ENCODE results near the gene PCDH15.
"Not testable (repeated sequence)": the region's sequence is repeated elsewhere in the genome, so short reads cannot be mapped to it uniquely, and the experiment has no call there.

The PCDH15 gene

DNA sequence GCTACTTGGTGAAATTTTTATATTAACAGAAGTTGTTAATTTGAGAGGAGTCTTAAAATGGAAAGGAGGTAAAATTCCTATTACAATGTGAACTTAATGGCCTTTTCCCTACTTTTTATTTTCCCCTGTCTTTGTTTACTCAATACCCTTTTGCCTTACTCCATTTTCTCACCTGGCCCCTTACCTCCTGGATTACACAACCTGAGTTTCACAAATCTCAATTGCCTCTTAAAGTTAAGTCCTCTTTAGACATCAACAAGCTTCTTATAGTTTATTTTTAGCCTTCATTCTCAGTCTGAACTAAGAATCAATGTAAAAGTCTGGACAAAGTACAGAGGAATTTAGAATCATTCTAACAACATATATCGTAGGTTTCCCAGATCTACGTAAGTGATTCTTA, 247.0 kb downstream of the PCDH15 start:
- no peak for DNase-seq (ENCODE audit: low read depth in 2 of 2)

DNA sequence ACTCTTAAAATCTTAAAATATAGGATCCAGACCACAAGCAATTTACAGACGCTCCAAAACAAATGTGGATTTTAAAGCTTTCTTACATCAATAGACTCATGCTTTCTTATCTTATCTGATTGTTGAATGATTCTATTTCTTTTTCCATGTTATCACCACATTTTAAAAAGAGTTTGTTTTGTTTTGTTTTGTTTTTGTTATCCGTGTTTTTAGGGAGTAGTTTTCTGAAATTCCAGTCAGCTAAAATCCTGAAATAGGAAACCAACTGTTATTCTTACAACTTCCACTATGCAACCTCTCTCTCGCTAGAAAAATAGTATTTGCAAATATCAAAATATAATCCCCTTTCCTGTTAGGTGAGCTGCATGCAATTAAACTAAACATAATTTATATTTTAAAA, 251.0 kb downstream of the PCDH15 start:
- DNase-seq (ENCODE audit: low read depth in 2 of 2) = no peak

DNA sequence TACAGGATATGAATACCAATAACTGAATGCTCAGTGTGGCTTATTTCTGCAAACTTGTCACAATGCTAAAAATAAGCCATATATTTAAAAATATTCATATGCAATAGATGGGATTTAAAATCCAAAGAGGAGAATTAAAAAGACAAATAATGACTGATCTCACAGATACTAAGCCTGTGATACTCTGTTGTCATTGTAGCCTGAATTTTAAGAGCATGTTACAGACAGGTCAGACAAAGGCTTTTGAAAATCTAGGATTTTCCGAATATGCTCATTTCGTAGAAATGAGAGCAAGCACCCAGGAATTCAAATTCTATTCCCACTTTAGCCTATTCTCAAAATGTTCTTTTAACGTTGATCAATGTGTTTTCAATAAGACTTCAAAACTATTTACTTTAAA, 269.7 kb downstream of the PCDH15 start:
- DNase-seq (ENCODE audit: low read depth in 2 of 2) = no peak

DNA sequence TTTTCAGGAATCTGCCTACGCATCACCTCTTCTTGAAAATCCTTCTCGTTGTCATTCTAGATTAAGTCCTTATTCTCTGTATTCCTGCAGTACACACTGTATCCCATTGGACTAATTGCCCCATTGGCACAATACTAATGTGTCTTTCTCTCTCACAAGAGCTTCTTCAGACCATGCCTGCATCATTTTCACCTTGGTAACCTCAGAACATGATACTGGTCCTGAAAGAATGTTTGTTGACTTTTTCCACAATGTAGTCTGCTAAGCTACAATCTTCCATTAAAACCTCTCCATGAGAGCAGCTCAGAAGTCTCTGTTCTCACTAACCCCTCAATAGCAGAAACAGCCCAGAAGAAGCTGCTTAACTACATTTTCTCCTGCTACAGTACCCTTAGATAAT, 270.7 kb downstream of the PCDH15 start:
- DNase-seq (ENCODE audit: low read depth in 2 of 2) = no peak

DNA sequence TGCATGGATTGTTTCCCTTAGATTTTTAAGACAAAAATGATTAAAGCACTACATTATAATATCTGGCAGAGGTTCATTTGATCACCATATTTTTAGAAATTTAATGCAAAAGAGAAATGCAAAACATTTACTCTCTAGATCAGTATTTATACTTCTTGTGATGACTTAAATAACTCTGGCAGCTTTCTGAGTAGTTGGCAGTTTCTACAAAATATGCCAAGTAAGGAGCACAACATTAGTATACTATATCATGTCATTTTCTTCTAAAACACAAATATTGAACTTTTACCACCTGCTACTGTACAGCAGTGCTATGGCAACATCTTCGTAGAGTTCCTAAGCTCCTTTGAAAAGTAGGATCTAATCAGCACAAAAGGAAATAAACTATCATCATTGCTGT, 275.2 kb downstream of the PCDH15 start:
- DNase-seq (ENCODE audit: low read depth in 2 of 2) = no peak

DNA sequence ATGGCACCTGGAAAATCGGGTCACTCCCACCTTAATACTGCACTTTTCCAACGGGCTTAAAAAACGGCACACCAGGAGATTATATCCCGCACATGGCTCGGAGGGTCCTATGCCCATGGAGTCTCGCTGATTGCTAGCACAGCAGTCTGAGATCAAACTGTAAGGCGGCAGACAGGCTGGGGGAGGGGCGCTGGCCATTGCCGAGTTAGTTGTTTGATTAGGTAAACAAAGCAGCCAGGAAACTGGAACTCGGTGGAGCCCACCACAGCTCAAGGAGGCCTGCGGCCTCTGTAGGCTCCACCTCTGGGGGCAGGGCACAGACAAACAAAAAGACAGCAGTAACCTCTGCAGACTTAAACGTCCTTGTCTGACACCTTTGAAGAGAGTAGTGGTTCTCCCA, 285.8 kb downstream of the PCDH15 start:
- DNase-seq (ENCODE audit: low read depth in 2 of 2) = not testable (repeated sequence)

DNA sequence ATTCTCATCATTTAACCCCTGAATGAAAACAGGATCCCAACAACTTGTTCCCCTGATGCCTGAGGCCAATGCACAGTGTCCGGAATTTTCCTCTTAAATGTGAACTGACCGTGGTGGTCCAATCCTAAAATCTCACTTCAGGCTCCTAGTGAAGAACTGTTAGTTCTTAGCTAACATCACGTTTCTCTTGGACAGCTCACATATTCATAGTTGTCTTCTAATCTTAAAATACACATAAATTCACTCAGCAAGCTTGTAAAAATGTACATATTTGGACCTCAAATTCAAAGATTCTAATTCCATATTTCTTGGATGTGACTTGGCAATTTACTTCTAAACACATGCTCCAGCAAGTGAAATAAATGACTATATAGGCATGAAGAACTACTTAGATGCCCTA, 297.2 kb downstream of the PCDH15 start:
- DNase-seq (ENCODE audit: low read depth in 2 of 2) = no peak

DNA sequence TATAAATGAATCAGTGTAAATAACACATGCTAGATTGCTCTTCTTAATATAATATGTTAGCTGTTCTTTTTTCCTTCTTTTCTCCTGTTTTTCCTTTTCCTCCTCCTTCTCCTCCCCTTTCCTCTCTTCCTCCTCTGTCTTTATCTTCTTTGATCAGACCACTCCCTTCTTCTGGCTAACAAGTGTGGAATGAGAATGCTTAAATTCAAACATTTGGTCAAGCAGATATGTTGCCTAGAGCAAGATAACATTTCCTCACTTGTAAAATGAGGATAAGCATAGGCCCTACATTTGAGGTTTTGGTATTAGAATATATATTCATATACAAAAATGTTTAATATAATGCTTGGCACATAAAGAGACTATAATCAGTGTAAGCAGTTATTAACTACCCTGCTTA, 299.1 kb downstream of the PCDH15 start:
- DNase-seq (ENCODE audit: low read depth in 2 of 2) = no peak

DNA sequence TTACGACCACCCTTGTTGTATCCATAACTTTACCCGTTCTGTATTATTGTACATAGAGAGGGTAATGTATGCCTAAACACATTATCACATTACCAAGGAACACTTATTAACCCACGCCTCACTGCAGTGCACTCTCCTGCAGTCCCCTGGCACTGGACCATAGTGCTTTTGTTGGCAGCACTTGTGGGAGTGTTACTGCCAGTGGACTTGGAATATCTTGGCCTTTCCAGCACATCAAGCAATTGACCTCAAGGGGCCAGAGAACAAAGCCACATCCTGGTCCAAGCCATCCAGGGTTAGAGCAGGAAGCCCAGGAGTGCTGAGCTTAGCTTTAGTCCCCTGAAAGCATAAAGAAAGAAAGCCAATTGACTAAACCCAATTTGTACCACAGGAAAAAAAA, 304.2 kb downstream of the PCDH15 start:
- DNase-seq (ENCODE audit: low read depth in 2 of 2) = no peak

DNA sequence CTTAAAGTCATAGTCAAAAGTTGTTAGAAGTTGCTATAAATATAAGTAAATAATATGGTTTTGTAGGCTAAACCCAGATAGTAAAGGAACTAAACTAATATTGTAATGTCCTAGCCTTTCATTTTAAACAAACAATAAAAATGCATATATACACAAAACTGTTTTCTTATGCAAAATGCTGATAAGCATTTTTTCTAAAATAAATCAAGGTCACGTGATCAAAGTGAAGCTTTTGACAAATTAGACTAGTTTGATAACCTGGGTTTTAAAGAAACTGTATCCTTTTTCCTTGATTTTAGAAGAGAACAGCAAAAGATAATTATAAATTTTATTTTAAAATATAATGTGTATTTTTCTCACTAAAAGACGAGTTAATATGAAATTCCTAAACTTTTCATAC, 313.3 kb downstream of the PCDH15 start:
- DNase-seq (ENCODE audit: low read depth in 2 of 2) = no peak

DNA sequence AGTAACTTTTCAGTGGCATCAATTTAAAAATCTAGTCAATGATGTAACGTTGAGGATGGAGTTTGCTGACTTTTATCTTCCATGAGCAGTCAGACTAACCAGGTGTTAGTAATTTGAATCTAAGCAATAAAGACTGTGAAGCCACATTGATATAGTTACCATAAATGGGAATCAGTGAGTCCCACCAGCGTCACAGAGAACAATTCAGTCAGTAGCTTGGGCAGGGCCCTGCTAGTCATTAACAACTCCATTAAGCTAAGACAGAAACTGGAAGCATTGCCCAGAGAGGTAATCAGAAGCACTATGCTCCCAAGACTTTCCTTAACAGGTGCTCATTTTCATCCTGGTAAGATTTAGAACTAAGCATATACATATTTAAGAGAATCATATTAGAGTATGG, 315.1 kb downstream of the PCDH15 start:
- no peak for DNase-seq (ENCODE audit: low read depth in 2 of 2)

DNA sequence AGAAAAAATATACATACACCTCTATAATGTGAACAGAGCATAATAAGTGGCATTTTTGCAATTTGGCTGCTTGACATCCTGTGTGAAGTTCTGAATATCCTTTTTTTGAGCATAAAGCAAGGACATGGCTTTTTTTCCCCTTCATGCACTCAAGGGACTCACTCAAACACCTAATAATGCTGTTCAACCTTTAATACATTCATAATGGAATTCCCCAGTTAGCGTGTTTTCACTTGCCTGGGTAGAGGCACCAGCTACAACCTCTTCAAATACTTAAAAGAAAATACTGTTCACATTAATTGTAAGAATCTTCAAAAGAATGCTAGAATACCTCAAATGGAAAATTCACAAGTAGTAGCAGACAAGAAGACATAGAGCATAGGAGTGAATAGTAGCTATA, 316.8 kb downstream of the PCDH15 start:
- no peak for DNase-seq (ENCODE audit: low read depth in 2 of 2)

DNA sequence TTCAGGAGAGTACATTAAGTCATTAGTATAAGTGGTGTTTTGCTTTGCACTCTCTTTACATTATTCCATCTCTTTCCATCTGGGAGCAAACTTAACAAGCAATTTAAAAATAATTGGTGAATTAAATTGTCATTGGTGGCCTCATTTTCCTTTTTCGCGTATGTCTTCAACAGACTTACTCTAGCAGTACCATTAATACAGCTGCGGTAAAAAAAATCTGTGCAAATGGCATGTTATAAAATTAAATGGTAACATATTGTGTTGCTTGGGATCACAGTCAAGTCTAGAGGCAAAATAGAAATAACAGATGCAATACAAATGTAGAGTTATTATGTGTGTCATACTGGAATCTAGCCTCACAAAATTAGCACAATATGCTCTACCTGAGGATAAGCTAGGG, 322.4 kb downstream of the PCDH15 start:
- no peak for DNase-seq (ENCODE audit: low read depth in 2 of 2)

DNA sequence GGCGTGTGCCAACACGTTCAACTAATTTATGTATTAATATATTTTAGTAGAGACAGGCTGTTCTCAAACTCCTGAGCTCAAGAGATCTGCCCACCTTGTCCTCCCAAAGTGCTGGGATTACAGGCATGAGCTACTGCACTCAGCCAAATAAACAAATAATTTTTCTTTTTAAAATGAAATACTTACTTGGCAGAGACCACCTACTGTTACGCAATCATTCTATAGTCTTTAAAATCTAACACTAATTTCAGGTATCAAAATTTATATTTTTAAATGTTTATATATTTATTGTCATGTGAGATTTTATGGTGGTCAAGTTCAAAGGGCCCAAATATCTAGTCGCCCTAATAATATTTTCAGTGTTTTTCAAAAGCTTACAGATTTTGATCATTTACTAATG, 323.3 kb downstream of the PCDH15 start:
- DNase-seq (ENCODE audit: low read depth in 2 of 2) = no peak

DNA sequence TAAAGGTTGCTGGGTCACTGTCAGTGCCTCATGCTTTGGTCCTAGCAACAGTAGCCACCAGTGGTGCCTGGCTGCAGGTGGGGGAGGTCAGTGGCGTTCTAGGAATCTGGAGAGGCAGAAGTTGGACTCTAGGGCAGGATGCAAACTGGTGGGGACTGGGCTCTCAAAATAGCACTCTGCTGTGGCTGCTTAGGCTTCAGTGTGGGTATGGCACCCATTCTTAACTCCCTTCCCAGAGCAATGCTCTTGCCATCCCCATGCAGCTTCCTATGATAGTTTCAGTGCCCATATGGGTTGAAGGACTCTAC, 330.8 kb downstream of the PCDH15 start:
- no peak for DNase-seq (ENCODE audit: low read depth in 2 of 2)

DNA sequence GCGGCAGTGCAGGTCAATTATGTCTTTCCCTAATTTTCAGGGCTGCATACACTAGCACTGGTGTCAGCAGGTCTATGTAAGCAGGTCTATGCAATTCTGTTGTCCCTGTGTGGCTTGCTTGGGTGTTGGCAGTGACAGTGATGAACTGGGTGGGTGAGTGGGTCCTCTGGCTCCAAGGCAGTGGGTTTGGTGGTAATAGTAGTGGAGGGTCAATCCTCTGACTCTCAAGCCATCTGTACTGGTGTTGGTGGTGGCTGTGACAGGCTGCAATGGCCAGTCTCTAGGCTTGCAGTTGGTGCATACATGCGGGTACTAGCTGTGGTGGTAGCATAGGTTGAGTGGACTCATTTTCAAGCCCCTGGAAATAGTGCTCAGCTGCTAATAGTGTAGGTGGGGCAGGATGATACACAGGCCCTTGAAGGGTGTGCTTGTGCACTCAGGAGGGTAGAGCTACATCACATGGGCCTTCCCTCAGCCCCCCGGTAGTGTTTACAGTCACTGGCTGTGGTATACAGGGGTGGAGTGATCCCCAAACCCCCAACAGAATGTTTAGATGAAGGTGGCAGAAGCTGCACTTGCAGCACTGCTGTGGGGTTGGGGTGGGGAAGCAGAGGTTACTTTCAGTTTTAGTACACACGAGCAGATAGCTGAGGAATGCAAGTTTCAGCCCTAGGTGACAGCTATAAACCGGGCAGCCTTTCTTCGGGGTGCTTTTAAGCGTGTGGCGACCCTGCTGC, 331.3 kb downstream of the PCDH15 start:
- DNase-seq (ENCODE audit: low read depth in 2 of 2) = no peak

DNA sequence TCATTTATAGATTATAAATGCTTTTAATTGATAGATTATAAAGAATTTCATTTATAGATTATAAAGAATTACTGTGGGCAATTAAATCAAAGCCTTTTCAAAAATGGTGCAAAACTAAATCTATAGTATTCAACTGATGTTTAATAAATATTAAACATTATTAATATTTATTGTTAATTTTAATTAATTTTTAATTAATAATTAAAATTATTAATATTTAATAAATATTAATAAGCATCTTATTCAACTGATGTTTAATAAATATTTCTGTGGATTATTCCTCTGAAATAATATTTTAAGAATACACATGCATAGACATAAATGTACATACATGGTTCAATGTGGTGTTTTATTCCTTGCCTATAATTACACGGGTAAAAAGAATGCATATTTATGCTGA, 346.8 kb downstream of the PCDH15 start:
- DNase-seq (ENCODE audit: low read depth in 2 of 2) = no peak

DNA sequence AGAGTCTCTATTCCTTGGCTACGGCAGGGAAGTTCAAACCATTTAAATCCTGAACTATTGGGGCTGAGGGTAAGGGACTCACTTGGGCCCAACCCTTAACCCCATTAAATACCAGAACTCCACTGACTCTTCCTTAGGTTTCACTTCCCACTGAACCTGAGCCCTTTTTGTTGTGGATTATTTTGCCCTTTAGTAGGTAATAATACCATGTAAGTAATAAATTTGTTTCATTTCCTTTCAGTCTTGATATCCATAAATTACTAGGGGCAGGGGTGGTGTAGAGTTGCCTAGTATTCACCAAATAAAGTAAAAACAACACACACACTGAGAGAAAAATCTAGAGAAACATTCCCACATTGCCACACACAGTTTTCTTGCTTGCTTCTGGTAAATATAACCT, 352.0 kb downstream of the PCDH15 start:
- no peak for DNase-seq (ENCODE audit: low read depth in 2 of 2)

DNA sequence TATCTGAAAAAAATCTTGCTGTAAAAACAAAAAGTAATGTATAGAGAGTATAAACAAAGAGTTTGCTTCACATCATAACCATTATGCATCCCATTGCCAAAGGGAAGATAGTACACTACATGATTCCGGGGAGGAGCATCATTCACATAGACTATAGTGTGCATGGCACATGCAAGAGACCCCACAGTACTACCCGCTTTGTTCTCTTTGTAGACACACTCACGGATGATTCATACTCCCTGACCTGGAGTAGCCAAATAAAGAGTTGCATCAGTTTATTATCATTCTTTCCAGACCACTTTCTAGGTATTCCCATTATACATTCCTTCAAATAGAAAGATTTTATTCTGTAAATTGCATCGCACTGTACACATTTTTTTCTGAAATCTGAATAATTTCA, 356.9 kb downstream of the PCDH15 start:
- no peak for DNase-seq (ENCODE audit: low read depth in 2 of 2)

DNA sequence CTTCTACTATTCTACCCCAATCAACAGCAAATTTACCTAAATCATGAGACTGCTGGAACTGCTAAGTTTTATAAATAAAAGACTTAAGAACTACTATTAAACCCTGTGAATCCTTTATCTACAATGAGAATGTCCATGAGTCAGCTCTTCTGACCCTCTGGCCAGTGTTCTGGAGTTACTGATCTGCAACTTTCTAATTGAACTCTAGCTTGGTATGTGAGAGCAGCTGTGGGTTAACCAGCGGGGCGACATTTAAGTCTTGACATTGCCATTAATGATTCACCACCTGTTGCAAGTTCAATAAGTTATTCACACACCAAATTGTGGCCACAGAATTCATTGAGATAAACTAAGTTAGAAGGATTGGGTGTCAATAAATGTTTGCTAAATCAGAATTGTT, 359.8 kb downstream of the PCDH15 start:
- no peak for DNase-seq (ENCODE audit: low read depth in 2 of 2)

DNA sequence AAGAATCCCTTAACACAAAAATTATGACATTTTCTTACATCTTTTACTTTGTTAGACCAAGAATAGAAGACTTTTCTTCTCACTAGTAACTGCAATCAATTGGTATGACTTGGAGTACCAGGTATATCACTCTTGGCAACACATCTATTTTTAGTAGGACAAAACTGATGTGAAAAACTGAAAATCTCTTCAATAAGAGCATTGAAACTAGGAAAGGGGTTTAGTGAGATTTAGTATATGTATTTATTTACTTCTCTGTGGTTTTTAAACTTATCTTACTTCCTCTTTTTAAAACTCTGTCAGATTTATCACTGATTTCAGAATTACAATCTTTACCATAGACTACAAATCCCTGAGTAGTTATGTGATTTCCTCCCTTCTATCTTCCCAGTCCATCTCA, 366.2 kb downstream of the PCDH15 start:
- DNase-seq (ENCODE audit: low read depth in 2 of 2) = no peak

DNA sequence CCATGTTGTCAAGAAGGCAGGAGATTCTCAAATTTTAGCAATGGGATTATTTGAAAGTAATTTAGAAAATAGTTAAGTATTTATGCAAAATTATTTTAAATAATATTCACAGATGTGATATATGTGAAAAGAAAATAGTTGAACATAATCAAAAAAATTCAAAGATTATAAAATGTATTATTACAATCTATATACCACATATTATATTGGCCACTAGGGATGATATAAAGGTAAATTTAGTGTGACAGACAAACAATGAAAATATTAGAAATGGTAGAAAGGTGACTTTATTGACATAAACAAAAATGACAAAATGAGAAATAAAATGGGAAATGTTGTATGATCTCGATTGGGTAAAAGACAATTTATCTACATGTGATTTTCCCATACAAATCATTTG, 385.5 kb downstream of the PCDH15 start:
- DNase-seq (ENCODE audit: low read depth in 2 of 2) = no peak

DNA sequence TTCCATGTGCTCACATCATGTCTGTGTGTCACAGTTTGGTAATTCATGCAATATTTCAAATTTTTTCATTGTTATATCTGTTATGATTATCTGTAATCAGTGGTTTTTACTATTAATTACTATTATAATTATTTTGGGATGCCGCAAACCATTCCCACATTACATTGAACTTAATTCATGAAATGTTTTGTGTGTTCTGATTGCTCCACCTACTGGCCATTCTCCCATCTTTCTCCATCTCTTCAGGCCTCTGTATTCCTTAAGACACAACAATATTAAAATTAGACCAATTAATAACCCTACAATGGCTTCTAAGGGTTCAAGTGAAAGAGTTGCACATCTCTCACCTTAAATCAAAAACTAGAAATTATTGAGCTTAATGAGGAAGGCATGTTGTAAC, 398.5 kb downstream of the PCDH15 start:
- DNase-seq (ENCODE audit: low read depth in 2 of 2) = no peak

DNA sequence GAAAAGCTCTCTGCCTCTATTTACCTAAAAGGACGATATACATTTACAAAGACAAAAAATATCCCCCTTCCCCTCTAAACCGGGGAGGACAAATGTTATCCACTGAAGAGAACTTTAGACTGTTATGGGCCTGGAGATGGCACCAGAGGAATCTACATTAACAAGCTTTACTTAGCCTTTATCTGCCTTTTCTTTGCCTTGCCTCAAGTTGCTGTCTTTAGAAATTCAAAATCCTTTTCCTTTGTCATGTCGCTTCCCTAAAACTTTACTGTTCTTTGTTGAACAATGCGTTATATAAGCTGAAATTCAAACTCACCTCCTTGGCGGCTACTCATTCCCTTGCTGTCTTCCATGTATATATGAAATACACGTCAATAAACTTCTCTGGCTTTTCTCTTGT, 405.0 kb downstream of the PCDH15 start:
- no peak for DNase-seq (ENCODE audit: low read depth in 2 of 2)

DNA sequence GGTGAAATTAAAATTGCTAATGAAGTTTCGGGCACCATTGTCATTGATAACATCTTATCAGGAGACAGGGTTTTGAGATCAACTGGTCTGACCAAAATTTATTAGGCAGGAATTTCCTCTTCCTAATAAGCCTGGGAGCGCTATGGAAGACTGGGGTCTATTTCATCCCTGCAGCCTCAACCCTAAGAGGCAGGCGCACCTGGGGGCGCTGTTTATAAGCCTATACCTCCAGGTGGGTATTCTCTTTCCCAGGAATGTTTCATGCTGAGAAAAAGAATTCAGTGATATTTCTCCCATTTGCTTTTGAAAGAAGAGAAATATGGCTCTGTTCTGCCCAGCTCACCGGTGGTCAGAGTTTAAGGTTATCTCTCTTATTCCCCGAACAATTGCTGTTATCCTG, 406.4 kb downstream of the PCDH15 start:
- not testable (repeated sequence) for DNase-seq (ENCODE audit: low read depth in 2 of 2)

Measured in stimulated activated CD8-positive, alpha-beta memory T cell treated with anti-CD3 and anti-CD28 coated beads, Interleukin-15, amount 100 ng/mL, for 48 hours (primary cell).